HEK293T (cell line): Measurements from ENCODE around the gene UTP18.

ENCODE experiments used
- CTCF ChIA-PET: fragments of 350-600 bp; formaldehyde crosslinking; extraction: SDS; loops from one replicate; lab custom pipeline; 2021; ENCODE audit warnings: antibody characterized with exemption, inconsistent platforms; lab: Yijun Ruan, JAX
- POLR2A ChIA-PET: fragments of 350-600 bp; formaldehyde crosslinking; extraction: SDS; loops from one replicate; lab custom pipeline; 2020; ENCODE audit warnings: antibody characterized with exemption, inconsistent platforms; lab: Yijun Ruan, JAX
- DNase-seq: peaks from one replicate; pipeline ENCODE4 v3.0.0; 2012; ENCODE audit warnings: mixed read lengths; ENCODE audit errors: extremely low spot score
- ARNT ChIP-seq: fragments of 450-650 bp; IDR thresholded peaks from 2 replicates; pipeline ENCODE4 v1.6.1; 2017; ENCODE audit warnings: mild to moderate bottlenecking
- BHLHE40 ChIP-seq: fragments of 450-650 bp; IDR thresholded peaks from 2 replicates; pipeline ENCODE4 v1.6.1; 2016; ENCODE audit warnings: mild to moderate bottlenecking, moderate library complexity, borderline replicate concordance
- CTBP1 ChIP-seq: fragments of 450-650 bp; IDR thresholded peaks from 2 replicates; pipeline ENCODE4 v1.6.1; 2016; ENCODE audit warnings: borderline replicate concordance
- ELF4 ChIP-seq: fragments of 450-650 bp; IDR thresholded peaks from 2 replicates; pipeline ENCODE4 v1.6.1; 2017; ENCODE audit warnings: antibody characterized with exemption
- FOXA1 ChIP-seq: fragments of 450-650 bp; IDR thresholded peaks from 2 replicates; pipeline ENCODE4 v1.6.1; 2016; ENCODE audit warnings: mild to moderate bottlenecking
- FOXK2 ChIP-seq: fragments of 450-650 bp; IDR thresholded peaks from 2 replicates; pipeline ENCODE4 v1.6.1; 2016; ENCODE audit warnings: mild to moderate bottlenecking
- FOXM1 ChIP-seq: fragments of 450-650 bp; IDR thresholded peaks from 2 replicates; pipeline ENCODE4 v1.6.1; 2017; ENCODE audit warnings: mild to moderate bottlenecking, borderline replicate concordance
- HDGF ChIP-seq: fragments of 450-650 bp; IDR thresholded peaks from 2 replicates; pipeline ENCODE4 v1.6.1; 2017; ENCODE audit warnings: antibody characterized with exemption, borderline replicate concordance
- L3MBTL2 ChIP-seq: fragments of 450-650 bp; conservative IDR thresholded peaks from 2 replicates; pipeline ENCODE4 v1.6.1; 2016; ENCODE audit warnings: mild to moderate bottlenecking
- LEF1 ChIP-seq: fragments of 450-650 bp; IDR thresholded peaks from 2 replicates; pipeline ENCODE4 v1.6.1; 2017; ENCODE audit warnings: mild to moderate bottlenecking, borderline replicate concordance
- NFRKB ChIP-seq: fragments of 450-650 bp; IDR thresholded peaks from 2 replicates; pipeline ENCODE4 v1.6.1; 2016; ENCODE audit warnings: mild to moderate bottlenecking, moderate library complexity
- SP1 ChIP-seq: fragments of 450-650 bp; IDR thresholded peaks from 2 replicates; pipeline ENCODE4 v1.6.1; 2017
- SUZ12 ChIP-seq: fragments of 450-650 bp; IDR thresholded peaks from 2 replicates; pipeline ENCODE4 v1.6.1; 2016; ENCODE audit warnings: mild to moderate bottlenecking
- TARDBP ChIP-seq: fragments of 450-650 bp; IDR thresholded peaks from 2 replicates; pipeline ENCODE4 v1.6.1; 2016
- ZNF384 ChIP-seq: fragments of 450-650 bp; IDR thresholded peaks from 2 replicates; pipeline ENCODE4 v1.6.1; 2016
- TF ChIP-seq, protein P1 (sequence below): fragments of 450-650 bp; IDR thresholded peaks from 2 replicates; pipeline ENCODE4 v1.6.1; 2016

The UTP18 gene

GRCh38 chr17:51240275-51240674, 20.1 kb upstream of the UTP18 start:
- DNase-seq, result no peak

GRCh38 chr17:51244041-51244440, 16.3 kb upstream of the UTP18 start:
- CTCF ChIA-PET, result no interaction called here

More at GRCh38 chr17:51240275-51240674, 20.1 kb upstream of the UTP18 start:
- TF ChIP-seq TARDBP, result no peak
- no peak for TF ChIP-seq FOXM1
- no peak for TF ChIP-seq FOXA1
- TF ChIP-seq CTBP1, result no peak
- TF ChIP-seq HDGF, result no peak
- no peak for TF ChIP-seq L3MBTL2
- no peak for TF ChIP-seq SUZ12
- no peak for TF ChIP-seq SP1
- no peak for TF ChIP-seq ELF4
- no peak for TF ChIP-seq NFRKB
- no peak for TF ChIP-seq BHLHE40
- TF ChIP-seq ARNT, result no peak
- TF ChIP-seq, protein P1, sequence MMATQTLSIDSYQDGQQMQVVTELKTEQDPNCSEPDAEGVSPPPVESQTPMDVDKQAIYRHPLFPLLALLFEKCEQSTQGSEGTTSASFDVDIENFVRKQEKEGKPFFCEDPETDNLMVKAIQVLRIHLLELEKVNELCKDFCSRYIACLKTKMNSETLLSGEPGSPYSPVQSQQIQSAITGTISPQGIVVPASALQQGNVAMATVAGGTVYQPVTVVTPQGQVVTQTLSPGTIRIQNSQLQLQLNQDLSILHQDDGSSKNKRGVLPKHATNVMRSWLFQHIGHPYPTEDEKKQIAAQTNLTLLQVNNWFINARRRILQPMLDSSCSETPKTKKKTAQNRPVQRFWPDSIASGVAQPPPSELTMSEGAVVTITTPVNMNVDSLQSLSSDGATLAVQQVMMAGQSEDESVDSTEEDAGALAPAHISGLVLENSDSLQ, result no peak
- no peak for TF ChIP-seq ZNF384
- TF ChIP-seq FOXK2, result no peak
- TF ChIP-seq LEF1, result no peak
- ChIA-PET CTCF (interaction anchor here (0.5 kb wide), 1 partner anchor 21 kb away, joined by 4 read pairs; no protein-coding TSS in a partner anchor), POLR2A (interaction anchor here (0.7 kb wide), 1 partner anchor 18 kb away, joined by 4 read pairs; no protein-coding TSS in a partner anchor)

DNA sequence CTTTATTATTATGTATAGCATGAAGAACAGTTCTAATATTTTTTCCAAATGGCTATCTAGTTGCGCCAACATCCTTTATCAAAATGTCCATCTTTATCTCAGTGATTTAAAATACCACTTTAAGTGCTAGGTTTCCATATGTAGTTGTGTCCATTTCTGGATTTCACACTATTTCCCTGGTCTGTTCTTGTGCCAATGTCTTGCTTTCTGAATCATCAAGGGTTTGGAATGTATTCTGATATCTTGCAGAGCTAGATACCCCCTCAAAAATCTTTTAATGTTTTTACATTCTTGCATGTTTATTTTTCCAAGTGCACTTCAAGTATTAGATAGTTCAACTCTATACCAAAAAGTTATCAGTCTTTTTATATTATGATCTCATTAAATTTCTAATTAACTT, 14.8 kb upstream of the UTP18 start:
- ChIA-PET CTCF (no interaction called here), POLR2A (no interaction called here)
- no peak for DNase-seq
- TF ChIP-seq SUZ12 (no peak), CTBP1 (no peak), ARNT (no peak), TARDBP (no peak), SP1 (no peak), ELF4 (no peak), FOXK2 (no peak), ZNF384 (no peak), L3MBTL2 (no peak), LEF1 (no peak), HDGF (no peak), FOXA1 (no peak), BHLHE40 (no peak), NFRKB (no peak), FOXM1 (no peak)
- TF ChIP-seq, protein P1, result no peak

More at GRCh38 chr17:51244041-51244440, 16.3 kb upstream of the UTP18 start:
- DNase-seq, result no peak
- TF ChIP-seq NFRKB, result no peak
- no peak for TF ChIP-seq FOXK2
- no peak for TF ChIP-seq ELF4
- POLR2A ChIA-PET, result no interaction called here

- TF ChIP-seq SP1 (no peak), CTBP1 (no peak), ARNT (no peak), FOXM1 (no peak), BHLHE40 (no peak), ELF4 (no peak), LEF1 (no peak), L3MBTL2 (no peak), FOXK2 (no peak), FOXA1 (no peak), SUZ12 (no peak), NFRKB (no peak), ZNF384 (no peak), HDGF (no peak), TARDBP (no peak)
- TF ChIP-seq, protein P1, result no peak
Measured at GRCh38 chr17:51250314-51250840, 10.0 kb upstream of the UTP18 start.

GRCh38 chr17:51251010-51251409, 9.3 kb upstream of the UTP18 start:
- no peak for TF ChIP-seq FOXK2
- TF ChIP-seq, protein P1, result no peak

More at GRCh38 chr17:51250314-51250840, 10.0 kb upstream of the UTP18 start:
- CTCF ChIA-PET, result no interaction called here
- no peak for DNase-seq
- POLR2A ChIA-PET, result no interaction called here

DNA sequence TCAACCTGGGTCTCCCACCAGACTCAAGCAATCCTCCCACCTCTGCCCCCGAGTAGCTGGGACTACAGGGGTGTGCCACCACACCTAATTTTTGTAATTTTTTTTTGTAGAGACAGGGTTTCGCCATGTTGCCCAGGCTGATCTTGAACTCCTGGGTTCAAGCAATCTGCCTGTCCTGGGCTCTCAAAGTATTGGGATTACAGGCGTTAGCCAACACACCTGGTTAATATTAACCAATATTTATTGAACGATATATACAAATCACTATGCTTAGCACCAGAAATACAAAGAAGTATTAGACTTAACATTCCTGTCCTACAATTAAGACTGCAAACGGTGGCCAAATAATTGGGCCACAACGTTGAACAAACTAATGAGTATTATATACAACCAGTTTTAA, 4.7 kb upstream of the UTP18 start:
- DNase-seq, result no peak
- TF ChIP-seq CTBP1 (no peak), NFRKB (no peak), TARDBP (no peak), SUZ12 (no peak), ELF4 (no peak), FOXK2 (no peak), BHLHE40 (no peak), FOXA1 (no peak), LEF1 (no peak), L3MBTL2 (no peak), ARNT (no peak), SP1 (no peak), ZNF384 (no peak), FOXM1 (no peak), HDGF (no peak)
- TF ChIP-seq, protein P1, result no peak
- CTCF ChIA-PET, result no interaction called here
- POLR2A ChIA-PET, result no interaction called here

More at GRCh38 chr17:51251010-51251409, 9.3 kb upstream of the UTP18 start:
- ChIA-PET POLR2A (no interaction called here), CTCF (no interaction called here)
- DNase-seq, result no peak
